GM18873 (cell line): ENCODE data around the gene SUPT4H1.

Experiments used
- ATAC-seq: cut with Tn5 transposase; IDR thresholded peaks from one replicate; pipeline ENCODE4 v1.9.1; 2021; ENCODE audit warnings: mild to moderate bottlenecking, moderate library complexity, moderate number of reproducible peaks; ENCODE audit not compliant: unreplicated experiment, low FRiP score

Gene SUPT4H1

DNA sequence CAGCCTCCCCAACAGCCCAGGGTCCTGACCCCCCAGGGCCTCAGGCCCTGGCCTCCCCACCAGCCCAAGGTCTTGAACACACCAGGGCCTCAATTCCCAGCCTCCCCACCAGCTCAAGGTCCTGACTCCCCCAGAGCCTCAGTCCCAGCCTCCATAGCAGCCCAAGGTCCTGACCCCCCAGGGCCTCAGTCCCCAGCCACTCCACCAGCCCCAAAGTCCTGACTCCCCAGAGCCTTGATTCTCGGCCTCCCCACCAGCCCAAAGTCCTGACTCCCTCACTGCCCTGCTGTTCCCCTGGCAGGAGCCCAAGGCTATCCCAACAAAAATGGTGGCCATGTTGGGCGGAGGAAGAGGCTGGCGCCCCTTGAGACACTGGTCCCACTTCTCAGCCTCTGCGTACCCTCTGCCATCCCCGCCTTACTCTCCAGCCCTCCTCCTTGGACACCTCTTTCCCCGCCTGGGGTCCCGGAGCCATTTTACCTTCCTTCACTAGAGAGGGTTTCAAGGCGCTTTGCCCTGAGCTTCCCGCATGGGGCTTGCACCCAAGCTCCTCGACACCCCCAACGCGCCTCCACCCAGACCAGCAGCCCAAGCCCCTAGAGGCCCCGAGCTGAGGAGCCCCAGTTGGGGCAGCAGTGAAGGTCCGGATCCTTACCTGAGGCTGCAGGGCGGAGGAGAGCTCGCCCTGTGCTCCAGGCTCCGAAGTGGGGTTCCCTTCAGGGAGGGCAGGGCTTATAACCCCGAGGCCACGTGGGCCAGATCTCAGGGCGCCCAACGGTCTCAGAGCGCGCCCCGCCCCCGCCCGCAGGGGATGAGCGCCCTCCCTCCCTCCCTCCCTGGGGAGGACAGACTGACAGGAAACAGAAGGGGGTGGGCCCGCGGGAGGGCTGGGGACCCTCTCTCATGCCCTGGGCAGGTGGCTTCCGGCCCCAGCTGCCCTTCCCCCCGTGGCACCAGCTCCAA, 19.9 kb downstream of the SUPT4H1 start:
- no peak for ATAC-seq

DNA sequence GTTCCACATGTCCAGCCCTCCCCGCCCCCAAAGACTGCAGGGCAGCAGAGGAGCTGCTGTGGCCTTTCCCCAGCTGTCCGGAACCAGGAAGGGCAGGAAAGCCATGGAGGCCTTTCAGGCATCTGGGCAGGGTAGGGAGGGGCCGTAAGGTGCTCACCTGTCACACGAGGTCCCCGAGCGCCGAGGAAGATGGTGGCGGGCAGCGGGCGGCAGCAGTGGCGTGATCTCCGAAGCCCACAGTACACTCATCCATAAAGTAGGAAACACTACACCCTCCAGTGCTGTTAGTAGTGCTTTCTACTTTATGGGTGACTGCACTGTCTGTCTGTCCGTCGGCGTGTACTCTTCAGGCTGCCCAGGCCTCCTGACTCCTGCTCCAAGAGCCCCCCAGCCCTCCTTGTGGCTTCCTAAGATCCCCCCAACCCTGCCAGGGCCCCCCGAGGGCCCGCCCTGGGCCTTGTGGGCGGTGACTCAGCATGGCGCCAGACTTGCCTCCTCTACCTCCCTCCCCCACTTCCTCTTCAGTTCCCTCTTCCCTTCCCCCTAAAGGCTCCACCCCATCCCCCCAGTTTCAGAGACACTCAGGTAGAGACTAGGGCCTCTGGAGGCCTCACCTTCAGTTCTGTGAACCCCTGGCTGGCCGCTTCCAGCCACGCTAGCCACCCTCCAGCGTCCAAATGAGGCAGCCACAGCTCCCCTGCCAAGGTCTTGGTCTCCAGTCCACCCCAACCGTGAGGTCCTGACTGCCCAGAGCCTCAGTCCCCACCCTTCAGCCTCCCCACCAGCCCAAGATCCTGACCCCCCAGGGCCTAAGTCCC, 20.8 kb downstream of the SUPT4H1 start:
- no peak for ATAC-seq

DNA sequence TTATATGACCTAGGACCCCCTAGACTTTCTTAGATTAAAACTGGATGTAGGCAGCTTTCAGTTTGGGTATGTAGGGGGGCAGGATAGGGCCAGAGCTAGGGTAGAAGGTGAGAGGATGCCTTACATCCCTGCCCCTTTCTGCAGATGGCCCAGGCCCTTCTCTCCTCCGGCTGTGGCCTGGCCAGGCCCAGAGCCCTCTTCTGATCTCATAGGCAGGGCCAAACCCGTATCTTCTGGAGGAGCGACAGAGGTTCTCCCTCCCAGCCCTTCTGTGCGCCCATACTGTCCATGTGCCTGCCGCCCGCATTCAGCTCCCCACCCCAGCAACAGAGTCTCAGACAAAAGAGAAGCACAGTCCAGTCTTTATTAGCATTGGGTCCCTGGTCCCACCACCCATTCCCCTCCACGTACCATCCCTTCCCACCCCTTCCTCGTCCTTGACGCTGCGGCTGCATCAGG, 21.4 kb downstream of the SUPT4H1 start:
- ATAC-seq: no peak

DNA sequence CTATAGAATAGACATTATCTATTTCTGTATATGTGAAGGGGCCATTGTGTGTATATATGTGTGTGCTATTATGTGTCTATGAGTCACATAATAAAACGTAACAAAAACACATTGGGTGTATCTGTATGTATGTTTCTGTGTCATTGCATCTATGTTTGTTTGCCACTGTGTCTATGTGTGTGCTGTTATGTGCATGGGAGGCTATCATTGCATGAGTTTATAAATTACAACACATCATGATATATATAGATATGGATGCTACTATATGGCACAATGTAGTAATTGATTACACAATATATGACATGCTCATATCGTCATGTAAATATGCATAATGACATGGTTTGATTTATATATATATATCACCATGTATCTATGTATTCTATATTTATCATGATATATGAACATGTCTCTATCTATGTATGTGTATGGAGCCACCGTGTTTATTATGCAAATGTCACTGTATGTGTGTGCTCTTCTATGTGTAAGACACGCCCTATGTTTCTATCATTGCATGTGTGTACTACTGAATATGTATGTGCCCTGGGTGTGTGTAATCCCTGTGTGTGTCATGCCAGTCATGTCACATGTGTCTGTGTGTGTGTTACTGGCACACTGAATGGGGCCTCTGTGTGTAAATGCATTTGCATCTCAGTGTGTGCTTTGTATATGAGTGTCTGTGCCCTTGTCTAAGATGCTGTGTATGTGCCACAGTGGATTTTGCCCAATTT, 22.0 kb downstream of the SUPT4H1 start:
- ATAC-seq: peak; percentile 20

DNA sequence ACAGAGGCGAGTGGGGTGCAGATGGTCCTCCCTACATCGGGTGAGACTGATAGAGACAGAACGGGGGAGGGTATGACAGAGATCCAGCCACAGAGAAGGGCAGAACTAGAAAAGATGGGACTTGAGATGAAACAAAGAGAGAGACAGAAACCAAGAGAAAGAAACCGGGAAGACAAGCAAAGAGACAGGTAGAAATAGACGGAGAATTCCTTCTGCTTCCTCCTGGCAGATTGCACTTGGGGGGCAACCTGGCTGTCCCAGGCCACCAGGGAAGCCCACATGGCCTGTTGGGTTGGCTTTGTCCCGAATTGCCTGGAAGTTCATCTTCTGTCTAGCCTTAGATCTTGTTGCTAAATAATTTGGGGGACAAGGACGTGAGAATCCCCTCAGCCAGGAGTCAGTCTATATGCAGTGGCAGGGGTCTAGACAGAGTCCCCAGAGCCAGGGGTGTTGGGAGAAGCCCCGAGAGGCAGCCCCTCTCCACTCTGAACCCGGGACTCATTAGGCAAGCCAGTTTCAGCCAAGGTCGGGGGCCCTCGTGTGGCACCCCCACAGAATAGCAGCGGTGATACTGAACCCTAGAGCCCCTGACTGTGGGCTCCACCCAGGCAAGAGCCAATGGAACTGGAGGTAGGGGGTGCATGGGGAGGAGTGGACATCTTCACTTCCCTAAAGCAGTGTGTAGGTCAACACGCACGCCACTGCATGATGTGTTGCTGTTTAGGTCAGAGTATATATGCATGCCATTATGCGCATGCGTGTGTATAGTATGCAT, 22.8 kb downstream of the SUPT4H1 start:
- ATAC-seq: peak; percentile 32

DNA sequence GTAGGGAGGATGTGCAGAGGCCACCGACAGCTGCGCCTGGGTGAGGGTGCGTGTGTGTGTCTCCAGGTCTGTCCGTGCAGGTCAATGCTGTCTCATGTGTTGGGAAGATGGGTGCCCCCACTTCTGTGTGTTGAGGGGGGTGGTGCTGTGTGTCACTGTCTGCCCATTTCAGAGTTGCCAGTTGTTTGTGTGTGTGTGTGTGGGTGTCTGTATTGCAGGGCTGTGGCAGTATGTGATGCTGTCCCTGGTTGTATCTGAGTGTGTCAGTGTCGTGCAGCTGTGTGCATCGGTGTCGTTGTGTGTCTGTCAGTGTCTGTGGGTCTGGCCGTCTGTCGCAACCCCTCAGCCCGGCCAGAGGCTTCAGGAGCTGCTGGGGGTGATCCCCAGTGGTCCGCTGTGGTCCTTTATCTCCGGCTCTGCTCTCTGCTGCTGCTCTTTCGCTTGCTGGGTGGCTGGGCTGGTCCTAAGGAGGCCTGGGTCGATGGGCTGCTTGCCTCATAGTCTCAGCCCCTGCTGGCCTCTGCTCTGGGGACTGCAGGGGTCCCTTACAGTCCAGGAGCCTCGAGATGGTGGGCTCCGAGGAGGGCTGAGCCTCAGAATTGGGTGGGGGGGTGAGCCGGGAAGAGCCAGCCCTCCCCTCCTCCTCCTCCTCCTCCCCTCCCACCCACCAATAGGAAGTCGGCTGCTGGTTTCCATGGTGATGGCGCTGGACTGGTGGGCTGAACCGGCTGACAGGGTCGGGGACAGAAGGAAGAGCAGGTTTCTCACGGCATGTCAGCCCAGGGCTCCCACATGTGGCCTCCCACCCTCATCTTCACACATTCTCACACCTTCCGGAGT, 23.6 kb downstream of the SUPT4H1 start, which contains the start of gene TSPOAP1:
Gene TSPOAP1, minus strand, starts transcription at position 601 of the 840 bp plus-strand sequence. CDS start 875 bp downstream, outside the sequence.
- ATAC-seq: no peak

DNA sequence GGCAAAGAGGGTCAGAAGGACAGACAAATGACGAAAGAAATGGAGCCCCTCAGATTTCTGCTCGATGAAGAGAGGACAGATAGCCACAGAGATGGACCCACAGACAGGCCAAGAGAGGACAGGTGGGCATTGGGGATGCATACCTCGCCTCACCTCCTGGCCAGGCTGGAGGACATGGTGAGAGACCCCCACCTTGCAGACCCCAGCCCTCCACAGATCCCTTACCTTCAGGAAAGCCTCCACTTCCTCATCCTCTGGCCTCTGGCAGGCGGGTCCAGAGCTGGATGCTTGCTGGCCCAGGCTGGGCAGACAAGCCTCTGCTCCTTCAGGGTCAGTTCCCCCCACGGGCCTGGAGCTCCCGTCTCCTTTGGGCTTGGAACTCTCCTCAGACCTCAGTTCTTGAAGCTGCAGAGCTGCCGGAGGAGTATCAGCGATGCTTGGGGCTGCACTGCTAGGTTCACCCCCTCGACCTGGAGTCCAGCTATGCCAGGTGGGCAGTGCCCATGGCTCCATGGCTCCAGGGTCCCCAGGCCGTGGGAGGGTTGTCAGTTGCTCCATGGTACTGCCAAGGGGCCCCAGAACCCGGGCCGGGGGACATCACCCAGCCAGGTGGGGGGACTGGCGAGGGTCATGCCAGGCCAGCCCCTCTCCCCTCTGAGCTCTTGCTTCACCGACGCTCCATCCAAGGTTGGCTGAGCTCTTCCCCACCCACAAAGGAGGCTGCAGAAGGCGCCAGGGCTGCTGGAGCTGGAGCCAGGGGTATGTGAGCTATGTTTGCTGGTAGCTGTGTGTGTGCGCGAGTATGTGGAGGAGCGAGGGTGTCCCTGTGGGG, 24.4 kb downstream of the SUPT4H1 start:
- ATAC-seq: no peak

DNA sequence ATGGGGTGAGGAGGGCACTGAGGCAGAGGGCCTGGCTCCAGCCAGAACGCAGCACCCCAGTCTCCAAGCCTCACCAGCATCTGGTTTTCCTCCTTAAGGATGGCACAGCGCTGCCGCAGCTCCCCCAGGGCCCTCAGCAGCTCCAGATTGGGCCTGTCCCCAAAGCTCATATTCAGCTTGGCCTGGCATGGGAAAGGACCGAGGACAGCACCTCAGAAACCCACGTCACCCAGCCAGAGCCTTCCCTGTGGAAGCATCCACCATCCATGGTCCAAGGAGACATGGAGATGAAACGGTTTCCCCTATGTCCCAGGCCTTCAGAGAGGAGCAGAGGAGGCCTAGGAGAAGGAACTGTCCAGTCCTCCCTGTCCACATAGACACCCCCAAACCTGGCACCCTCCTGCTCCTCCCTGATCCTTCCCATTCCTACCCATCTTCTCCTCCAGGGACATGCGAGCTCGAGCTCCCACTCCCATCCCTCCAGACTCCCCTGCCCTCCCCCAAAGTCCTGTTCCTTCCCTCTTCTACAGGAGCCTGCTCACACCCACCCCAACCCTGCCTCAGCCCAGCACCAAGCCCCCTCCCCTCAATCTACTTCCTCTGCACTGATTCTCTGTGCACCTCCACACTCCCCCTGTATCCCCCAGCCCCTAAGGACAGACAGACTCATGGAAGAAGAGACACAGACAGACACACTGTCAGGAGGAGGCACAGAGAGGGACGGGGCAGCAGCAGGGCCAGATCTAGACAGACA, 25.2 kb downstream of the SUPT4H1 start:
- ATAC-seq: no peak

DNA sequence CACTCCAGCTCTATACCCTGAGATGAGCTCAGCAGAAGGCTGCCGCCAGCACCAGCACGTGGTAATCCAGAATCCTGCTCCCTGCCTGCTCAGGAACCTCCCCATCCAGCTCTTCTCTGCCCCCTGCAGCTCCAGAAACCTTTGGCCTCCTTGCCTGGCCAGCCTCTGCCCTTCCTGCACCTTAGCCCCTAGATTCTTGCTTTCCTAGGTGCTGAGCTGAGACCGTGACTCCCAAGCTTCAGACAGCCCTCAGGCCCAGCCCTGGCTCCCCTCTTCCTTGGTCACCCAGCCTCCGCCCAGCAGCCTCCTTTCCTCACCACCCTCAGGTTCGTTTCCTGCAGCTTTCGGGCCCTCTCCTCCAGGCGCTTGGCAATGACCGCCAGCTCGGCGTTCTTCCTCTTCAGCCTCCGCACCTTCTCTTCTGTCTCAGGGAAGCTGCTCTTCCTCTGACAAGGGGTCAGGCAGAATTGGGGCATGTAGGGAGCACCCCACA, 26.0 kb downstream of the SUPT4H1 start:
- ATAC-seq: no peak

DNA sequence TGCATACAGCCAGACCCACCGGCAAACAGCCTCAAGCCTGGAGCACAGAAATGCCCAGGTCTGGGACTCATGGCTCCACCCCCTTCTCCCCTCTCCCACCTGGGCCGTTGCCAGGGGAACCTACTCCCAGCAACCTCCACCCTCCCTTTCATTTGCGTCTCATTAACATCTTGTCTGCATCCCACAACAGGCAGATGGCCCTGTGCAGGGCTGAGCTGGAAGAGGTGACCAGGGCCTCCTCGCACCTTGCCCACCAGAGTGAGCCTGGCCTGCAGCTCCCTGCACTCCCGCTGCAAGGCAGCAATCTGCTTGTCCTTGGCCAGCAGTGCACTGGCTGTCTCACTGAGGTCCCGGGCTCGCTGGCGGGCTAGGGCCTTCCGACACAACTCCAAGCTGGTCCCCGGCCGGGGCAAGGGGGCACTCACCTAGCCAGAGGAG, 26.7 kb downstream of the SUPT4H1 start:
- ATAC-seq: no peak

DNA sequence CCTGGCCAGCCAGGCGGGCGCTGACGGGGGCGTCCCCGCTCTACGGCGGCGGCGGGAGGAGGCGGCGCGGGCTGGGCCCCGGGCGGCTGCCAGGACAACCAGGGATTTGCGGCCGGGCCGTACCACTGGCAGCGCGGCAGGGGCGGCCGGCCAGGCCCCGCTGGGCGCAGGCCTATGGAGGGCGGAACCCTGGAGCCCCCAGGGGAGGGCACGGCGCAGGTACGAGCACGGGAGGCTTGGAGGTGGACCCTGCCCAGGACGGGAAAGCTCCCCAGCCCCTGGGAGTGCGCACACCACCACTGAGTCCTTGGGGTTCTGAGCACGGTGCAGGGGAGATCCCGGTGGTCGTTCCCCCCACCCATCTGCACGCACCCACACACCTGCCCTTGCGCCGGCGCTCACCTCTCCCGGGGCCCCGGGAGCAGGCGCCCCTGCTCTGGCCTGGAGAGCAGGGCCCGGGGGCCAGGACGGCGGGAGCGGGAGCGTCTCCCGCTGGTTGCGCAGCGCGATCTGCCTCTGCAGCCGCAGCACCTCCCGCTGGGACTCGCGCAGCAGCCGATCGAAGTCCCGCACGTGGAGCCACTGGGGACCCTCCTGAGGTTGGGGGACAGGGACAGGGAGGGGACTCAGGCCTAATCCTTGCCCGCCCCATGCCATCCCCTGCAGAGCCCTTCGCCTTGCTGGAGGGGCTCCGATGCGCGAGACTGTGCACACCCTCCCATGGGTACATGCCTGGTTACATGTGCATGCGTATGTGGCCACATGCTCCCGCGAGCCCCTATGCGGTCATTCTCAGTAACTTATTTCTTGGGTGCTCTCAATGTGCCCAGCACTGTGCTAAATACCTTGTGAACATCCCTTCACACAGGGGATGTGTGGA, 27.4 kb downstream of the SUPT4H1 start:
- no peak for ATAC-seq

DNA sequence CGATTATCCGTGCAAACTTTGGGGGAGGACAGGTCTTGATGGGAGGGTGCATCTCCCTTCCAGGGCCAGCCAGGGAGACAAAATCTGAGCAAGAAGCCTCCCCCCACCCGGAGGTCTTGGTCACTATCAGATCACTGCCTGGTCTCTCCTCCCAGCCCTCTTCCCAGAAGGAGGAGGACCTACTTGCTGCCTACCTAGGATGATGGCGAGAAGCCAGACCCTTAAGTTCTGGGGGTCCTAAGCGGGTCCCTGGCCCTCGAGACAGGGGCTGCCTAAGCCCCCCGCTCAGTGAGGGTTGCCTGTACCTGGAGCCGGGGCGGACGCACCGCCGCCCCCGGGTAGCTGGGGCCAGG, 28.0 kb downstream of the SUPT4H1 start:
- ATAC-seq: no peak

DNA sequence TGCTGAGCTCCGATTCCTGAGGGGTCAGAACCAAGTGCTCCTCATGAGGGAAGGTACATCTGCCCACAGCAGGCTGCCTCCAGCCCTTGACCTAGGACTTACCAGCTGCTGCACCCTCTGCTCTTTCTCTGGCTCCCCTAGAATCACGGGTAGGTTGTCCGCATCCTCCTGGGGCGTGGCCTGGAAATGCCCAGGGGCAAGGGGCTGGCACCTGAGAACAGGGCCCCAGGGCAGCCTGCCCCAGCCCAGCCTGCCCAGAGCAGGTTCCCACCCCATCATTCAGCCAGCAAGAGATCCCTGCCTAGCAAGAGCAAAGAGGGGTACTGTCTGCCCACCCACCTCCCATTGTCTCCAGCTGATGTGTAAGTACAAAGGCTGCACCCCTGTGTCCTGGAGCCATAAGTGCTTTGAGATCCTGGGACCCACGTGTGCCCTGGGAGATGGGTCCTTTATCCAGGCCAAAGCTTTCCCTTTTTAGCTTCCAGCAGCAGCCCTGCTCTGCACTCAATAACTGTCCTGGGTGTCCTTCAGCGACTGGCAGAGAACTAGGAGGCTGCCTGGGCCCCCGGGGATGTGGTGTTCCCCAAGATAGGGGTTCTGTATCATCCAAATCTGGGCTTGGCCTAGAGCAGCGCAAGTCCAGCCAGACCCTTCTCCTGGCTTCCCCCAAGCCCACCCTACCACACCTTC, 28.5 kb downstream of the SUPT4H1 start:
- no peak for ATAC-seq

DNA sequence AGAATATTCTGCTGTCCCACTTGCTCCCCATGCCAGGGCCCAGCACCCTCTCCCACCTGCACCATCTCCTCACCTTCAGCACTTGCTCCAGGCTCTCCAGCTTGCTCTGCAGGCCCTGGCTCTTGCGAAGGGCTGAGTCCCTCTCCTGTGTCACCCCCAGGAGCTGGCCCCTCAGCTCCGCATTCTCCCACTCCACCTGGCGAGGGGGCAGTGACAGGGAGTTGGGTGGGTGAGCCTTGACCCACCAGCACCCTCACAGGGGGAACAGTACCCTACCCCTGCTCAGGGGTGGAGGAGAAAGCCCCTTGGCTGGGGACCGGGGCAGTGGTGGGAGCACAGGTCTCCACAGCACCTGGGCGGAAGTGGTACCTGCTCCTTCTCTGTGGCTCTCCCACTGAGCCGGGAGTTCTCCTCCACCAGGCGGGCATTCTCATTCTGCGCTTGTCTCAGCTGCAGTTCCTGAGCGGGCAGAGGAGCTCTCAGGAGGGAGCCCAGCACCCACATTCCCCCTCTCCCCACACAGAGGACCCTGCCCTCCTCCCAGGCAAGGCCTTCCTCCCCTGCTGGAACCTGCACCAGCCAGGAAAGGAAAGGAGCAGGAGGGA, 29.3 kb downstream of the SUPT4H1 start:
- no peak for ATAC-seq
